ENCODE measurements around the gene SLC27A3. TPM values are rescaled to one million over a fixed set of nuclear protein-coding genes. Genes with fewer than 3 reads are reported as not detected.
"Not testable (repeated sequence)": the region's sequence is repeated elsewhere in the genome, so short reads cannot be mapped to it uniquely, and the experiment has no call there.

SLC27A3 gene
- total RNA-seq, 3 donors from 2014 or later: 23.0 to 36.2 (median 31.5) TPM

DNA sequence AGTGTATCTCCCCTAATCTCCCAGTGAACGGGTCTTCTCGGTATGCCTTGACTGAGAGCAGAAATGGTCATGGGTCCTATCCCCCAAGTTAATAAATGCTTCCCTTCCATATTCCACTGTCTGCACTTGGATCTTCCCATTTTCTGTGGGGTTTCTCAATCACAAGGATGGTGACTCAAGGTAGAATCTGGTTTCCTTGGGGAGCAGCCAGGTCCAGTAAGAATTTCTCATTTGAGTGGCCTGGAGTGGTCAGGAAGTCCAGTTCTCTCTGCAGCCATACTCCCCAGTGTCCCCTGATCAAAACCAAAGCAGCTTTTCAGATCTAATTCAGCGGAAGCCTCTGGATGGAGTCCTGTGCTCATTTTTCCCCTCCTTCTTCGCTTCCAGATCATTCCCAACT lies 14.8 kb upstream of the SLC27A3 start:
- intact Hi-C loops (cut with DNase I; ENCODE audit: low total_unique reads): no loop called here
- Histone ChIP-seq H3K4me3 (no peak overlapping the region), H3K4me1 (no peaks in the 10 kb centered on the region), H3K9me3 (no peaks in the 10 kb centered on the region), H3K36me3 (peaks cover 5% of the 10 kb centered on the region), H3K27me3 (no peaks in the 10 kb centered on the region), H3K27ac (no peak overlapping the region)
- no peak for DNase-seq (ENCODE audit: low spot score in 2 of 2)
- no peak for TF ChIP-seq POLR2AphosphoS5 (IDR thresholded peaks at IDR 0.05)
- TF ChIP-seq, protein P1, sequence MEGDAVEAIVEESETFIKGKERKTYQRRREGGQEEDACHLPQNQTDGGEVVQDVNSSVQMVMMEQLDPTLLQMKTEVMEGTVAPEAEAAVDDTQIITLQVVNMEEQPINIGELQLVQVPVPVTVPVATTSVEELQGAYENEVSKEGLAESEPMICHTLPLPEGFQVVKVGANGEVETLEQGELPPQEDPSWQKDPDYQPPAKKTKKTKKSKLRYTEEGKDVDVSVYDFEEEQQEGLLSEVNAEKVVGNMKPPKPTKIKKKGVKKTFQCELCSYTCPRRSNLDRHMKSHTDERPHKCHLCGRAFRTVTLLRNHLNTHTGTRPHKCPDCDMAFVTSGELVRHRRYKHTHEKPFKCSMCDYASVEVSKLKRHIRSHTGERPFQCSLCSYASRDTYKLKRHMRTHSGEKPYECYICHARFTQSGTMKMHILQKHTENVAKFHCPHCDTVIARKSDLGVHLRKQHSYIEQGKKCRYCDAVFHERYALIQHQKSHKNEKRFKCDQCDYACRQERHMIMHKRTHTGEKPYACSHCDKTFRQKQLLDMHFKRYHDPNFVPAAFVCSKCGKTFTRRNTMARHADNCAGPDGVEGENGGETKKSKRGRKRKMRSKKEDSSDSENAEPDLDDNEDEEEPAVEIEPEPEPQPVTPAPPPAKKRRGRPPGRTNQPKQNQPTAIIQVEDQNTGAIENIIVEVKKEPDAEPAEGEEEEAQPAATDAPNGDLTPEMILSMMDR (IDR thresholded peaks at IDR 0.05): no peak
- TF ChIP-seq POLR2A (IDR thresholded peaks at IDR 0.05): no peak

DNA sequence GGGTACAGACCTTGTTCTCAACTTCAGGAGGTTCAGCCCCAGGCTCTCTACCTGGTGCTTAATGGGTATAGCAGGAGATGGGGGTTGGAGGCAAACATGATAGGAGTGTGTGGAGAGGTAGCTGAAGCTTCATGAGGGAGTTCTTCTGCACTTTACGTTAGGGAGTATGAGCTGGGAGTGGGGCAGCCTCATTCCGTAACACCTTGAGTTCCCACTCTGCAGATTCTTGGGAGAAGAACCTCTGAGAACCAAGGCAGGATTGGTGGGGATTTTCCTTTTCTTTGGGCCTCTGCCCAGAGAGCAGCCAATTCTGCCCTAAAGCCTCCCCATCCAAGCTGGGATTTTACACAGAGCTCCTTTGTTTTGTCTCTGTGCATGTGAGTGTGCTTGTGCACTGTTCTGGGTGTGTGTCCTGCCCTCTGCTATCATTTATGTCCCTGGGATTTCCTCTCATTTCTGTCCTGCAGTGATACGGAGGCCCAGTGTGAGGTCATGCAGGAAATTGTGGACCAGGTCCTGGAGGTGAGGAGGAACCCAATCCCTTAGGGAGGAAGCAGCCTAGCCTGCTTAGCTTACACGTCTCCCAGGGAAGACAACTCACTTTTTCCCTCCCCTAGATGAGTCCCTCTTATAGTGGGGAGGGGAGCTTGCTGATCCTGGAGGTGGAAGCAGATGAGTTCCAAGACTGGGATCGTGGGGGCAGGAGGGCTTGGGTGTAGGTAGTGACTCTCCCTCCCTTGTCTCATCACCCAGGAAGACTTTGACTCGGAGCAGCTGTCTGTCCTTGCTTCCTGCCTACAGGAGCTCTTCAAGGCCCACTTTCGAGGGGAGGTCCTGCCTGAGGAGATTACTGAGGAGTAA lies 11.6 kb upstream of the SLC27A3 start:
- Histone ChIP-seq H3K27ac (peak overlapping the region; percentile 60 to 79), H3K4me1 (no peaks in the 10 kb centered on the region), H3K36me3 (peaks cover 5% of the 10 kb centered on the region), H3K9me3 (no peaks in the 10 kb centered on the region), H3K4me3 (no peak overlapping the region), H3K27me3 (no peaks in the 10 kb centered on the region)
- peak in 1 of 3 donors; percentile 29 for TF ChIP-seq POLR2AphosphoS5 (IDR thresholded peaks at IDR 0.05)
- TF ChIP-seq, protein P1 (IDR thresholded peaks at IDR 0.05): no peak
- DNase-seq (ENCODE audit: low spot score in 2 of 2): no peak
- intact Hi-C loops (cut with DNase I; ENCODE audit: low total_unique reads): no loop called here

DNA sequence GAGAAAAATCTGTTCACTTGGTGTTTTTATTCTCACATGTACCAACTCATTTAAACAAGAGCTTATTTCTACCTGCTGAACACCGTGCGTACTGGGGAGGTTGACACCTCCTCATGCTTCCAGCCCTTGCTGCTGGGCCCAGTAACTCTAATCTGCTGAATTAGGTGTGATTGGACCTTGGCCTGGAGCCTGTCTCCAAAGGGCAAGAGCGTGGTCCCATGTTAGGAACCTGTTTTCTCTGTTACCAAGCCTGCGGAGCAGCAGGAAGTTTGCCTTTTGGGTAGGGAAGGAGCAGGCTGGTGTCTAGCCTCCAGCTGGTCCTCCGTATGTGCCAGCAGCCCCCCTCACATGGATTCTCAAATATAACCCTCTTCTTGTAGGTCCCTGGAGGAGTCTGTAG lies 10.9 kb upstream of the SLC27A3 start:
- TF ChIP-seq POLR2AphosphoS5 (IDR thresholded peaks at IDR 0.05): no peak
- TF ChIP-seq POLR2A (IDR thresholded peaks at IDR 0.05): no peak
- TF ChIP-seq, protein P1 (IDR thresholded peaks at IDR 0.05): no peak
- Histone ChIP-seq H3K4me3 (no peak overlapping the region), H3K36me3 (peaks cover 5% of the 10 kb centered on the region), H3K27me3 (no peaks in the 10 kb centered on the region), H3K4me1 (no peaks in the 10 kb centered on the region), H3K9me3 (no peaks in the 10 kb centered on the region), H3K27ac (peak overlapping the region; percentile 60 to 79)
- intact Hi-C loops (cut with DNase I; ENCODE audit: low total_unique reads): no loop called here
- no peak for DNase-seq (ENCODE audit: low spot score in 2 of 2)

DNA sequence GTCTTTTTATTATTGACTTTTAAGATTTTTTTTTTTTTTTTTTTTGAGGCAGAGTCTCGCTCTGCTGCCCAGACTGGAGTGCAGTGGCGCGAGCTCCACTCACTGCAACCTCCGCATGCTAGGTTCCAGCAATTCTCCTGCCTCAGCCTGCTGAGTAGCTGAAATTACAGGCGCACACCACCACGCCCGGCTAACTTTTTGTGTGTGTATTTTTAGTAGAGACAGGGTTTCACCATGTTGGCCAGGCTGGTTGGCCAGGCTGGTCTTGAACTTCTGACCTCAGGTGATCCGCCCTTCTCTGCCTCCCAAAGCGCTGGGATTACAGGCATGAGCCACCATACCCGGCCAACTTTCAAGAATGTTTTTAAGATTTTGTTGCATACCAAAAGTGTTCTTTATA lies 8.5 kb upstream of the SLC27A3 start:
- H3K27ac ChIP-seq; H3K4me1 ChIP-seq; H3K9me3 ChIP-seq; H3K27me3 ChIP-seq; H3K4me3 ChIP-seq; DNase-seq (ENCODE audit: low spot score in 2 of 2); H3K36me3 ChIP-seq: not testable (repeated sequence)
- intact Hi-C loops (cut with DNase I; ENCODE audit: low total_unique reads): loop anchor here (5.0 kb wide), 1 partner anchor 254 kb away; no protein-coding TSS in a partner anchor

DNA sequence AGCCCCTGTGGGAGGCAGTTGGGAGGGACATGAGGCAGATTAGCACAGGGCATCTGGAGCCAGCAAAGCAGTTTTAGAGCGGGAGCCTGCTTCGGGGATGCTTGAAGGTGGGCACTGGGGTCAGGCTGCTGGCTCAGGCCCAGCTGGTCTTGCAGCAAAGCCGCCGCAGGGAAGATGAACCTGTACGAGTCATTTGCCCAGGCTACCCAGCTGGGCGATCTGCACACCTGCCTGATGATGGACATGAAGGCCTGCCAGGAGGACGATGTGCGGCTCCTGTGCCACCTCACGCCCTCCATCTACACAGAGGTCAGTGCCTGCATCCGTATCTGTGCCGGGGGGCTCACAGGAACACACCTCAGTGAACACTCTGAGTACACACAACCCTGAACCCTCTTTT lies 7.7 kb upstream of the SLC27A3 start:
- no peaks in the 10 kb centered on the region for H3K4me1 ChIP-seq
- peak overlapping the region in 1 of 2 donors; percentile 19 for H3K27ac ChIP-seq
- no peak overlapping the region for H3K4me3 ChIP-seq
- peaks cover 5% of the 10 kb centered on the region for H3K36me3 ChIP-seq
- H3K27me3 ChIP-seq: no peaks in the 10 kb centered on the region
- no peak for DNase-seq (ENCODE audit: low spot score in 2 of 2)
- intact Hi-C loops (cut with DNase I; ENCODE audit: low total_unique reads): loop anchor here (5.0 kb wide), 1 partner anchor 255 kb away; no protein-coding TSS in a partner anchor
- no peaks in the 10 kb centered on the region for H3K9me3 ChIP-seq
- TF ChIP-seq POLR2A (IDR thresholded peaks at IDR 0.05) (no peak), POLR2AphosphoS5 (IDR thresholded peaks at IDR 0.05) (no peak)
- TF ChIP-seq, protein P1 (IDR thresholded peaks at IDR 0.05): no peak
